ENCODE measurements around the gene PDZRN4.
"Not testable (repeated sequence)": the region's sequence is repeated elsewhere in the genome, so short reads cannot be mapped to it uniquely, and the experiment has no call there.

PDZRN4 gene

DNA sequence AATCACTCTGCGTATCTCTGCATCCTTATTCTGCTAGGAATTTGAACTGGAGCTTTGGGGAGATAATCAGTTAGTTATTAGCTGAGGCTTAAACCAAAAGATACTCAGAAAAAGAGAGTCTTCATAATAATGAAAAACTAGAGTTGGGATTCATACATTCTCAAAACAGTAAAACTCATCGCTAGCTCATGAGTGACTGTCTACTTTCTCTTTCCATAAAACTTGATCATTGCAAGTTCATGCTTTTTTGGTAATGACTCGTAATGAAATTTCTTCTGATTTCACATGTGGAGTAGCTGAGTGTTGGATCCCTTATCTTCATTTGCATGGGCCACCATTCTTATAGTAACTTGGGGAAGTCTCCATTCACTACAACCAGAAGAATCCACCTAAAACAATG lies 397.7 kb downstream of the PDZRN4 start:
- no peak for DNase-seq

DNA sequence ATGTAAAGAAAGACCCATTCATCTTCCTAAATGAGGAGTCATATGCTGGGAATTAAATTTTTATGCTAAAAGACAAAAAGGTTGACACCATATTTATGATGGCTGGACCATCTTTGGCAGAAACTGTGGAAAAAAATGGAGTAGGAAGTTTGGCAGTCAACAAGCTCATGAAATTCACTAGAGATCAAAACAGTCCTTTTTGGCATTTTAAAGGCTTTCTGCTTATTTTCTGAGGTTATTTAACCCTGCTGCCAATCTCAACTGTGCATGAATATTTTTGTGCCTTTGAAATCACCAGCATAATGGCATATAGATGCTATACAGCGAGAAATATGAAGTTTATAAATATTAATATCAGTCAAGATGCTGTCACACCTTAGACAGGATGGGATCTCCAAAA lies 399.5 kb downstream of the PDZRN4 start:
- no peak for DNase-seq

DNA sequence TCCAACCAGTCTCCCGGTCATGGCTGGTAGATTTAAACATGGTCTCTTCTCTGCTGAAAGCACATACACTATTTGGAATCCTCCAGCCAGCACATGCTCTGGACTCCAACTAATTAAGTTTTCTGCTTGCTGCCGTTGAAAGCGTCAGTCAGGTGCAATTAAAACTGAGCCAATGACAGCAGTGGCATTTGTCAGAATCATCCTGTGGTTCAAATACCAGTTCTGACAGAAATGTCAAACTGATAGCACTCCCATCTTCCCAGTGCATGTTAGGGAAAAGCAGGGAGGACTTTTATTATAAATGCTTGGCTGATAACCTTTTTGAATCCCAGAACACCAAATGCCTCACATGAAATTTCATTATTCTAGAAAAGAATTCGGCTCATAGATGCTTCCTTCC lies 401.8 kb downstream of the PDZRN4 start:
- DNase-seq = no peak

DNA sequence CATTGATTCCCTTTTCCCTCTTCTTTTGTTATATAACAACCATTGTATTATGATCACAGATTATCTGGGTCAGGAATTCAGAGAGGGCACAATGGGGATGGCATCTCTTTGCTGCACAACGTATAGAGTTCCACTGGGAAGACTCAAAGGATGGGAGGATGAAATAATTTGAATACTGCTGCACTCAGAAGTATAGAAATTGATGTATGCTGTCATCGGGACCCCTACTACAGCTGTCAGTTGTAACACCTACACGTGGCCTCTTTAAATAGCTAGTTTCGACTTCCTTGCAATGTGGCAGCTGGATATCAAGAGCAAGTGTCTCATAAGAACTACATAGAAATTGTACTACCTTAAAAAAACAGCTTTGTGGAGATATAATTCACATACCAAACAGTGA lies 408.1 kb downstream of the PDZRN4 start:
- DNase-seq = no peak

DNA sequence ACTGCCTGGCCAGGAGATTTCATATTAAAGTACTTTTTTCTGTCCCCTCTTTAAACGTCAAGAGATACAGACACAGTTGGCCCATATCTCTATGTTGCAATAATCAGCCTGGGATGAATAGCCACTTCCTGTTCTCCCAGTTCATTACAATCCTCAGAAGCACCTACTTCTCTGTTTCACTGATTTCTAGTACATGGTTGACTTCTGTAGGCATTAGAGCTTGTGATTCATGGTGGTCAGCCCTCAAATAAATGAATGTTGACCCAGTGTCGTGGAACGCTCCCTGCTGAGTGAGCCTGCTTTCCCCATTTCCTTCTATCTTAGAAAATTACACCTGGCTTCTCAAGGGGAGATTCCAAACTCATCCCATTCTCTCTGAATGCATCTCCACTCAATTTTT lies 416.7 kb downstream of the PDZRN4 start:
- no peak for DNase-seq

DNA sequence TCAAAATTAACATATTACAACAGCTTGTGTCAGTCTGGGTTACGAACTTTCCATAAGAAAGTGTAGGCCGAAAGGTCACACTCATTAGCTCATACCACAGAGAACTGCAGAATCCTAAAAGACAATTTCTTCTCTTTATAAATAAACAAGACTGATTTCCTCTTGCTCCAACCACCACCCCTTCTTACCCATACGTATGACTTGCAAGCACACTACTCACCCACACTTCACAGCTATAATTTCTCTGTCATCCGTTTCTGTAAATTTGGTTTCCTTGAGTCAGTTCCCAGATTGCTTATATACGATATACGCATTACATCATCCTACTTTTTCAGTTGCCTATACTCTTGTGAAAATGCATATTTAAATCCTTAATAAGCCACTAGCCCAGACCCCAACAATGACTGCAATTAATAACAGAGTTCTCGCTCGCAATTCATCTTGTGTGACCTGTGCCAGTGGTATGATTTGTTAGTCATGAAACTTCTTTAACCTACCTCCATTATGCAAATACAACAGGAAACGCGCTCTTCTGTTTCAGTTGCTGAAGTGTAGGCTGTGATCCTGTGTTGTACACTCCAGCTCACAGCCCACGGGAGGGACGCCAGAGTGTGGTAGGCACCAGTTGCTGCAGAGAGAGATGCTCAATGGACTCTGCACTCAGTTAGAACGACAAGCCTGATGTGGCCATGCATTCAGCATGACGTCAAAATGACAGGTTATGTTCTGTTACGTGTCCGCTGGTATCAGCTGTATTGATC lies 417.6 kb downstream of the PDZRN4 start:
- DNase-seq = no peak

DNA sequence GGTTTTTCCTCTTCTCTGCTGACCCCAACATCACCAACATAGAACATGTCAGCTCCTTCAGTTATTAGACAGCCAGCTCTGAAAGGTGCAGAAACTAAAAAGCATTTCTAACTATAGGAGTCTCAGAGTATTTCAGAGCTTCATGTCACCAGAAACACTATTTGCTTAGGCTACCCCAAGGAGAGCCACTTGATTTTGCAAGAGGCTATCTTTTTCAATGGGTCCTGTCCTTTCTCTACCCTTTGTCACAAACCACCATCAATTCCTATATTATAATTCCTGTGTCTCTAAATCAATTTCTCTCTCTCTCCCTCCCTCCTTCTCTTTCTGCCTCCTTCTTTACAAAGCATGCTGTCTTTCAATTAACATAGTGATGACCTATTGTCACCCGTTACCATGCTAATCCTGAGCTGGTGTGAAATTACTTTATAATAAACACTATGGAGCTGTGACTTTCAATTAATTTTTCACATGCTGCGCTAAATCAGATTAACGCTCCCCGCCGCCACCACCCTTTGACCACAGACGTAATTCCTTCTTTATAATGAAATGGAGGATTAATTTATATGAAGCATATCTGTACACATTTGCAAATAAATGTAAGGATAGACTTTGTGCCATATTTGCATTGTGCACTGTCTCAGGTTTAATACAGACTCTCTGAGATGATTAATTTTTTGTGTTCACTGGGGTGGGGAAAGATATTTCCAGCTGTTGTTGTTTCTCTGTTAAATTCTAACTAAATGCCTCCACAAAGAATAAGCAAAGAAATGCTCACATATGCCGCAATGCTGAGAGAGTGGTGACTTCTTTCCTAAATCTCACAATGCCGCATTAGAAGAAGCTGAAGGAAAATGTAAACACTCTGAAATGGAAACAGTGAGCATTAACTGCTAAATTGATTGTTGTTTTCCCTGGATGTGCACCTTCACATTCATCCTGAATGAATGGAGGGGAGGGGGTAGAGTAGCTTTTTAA lies 418.6 kb downstream of the PDZRN4 start:
- no peak for DNase-seq

DNA sequence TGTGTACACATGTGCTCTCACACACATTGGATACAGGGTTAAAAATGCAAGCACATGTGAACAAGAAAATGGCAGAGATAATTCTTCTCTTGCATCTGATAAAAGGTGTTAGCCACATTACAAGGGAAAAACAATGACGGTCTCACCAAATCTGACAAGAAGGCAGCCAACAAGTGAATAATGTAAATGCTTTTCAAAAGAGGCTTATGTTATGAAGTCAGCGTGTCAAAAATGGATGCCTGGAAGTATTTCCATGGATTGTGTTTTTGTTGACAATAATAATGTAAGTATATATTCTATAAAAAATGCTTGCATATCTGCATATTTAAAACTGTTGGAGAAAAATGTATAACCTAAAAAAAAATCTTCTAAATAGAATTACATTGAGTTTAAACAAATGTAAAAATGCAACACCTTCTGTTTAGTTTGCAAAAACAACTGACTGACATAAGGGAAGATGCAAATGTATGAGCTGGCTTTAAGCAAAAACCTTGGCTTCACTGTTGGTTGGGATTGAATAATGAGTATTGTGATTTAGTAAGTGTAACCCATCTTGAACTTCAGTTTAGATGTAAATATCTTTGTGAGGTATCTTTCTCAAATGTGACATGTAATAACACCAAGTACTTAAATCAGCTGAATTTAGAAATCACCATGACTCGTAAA lies 424.9 kb downstream of the PDZRN4 start:
- DNase-seq = no peak

DNA sequence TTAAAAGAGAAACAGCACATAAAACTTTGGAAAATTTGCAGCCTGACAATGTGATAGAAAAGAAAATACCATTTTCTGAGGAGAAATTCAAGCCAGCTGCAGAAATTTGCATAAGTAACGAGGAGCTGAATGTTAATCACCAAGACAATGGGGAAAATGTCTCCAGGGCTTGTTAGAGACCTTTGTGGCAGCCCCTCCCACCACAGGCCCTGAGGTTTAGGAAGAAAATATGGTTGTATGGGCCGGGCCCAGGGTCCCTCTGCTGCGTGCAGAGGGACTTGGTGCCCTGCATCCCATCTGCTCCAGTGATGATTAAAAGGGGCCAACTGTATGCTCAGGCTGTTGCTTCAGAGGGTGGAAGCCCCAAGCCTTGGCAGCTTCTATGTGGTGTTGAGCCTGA lies 427.1 kb downstream of the PDZRN4 start:
- DNase-seq = not testable (repeated sequence)

DNA sequence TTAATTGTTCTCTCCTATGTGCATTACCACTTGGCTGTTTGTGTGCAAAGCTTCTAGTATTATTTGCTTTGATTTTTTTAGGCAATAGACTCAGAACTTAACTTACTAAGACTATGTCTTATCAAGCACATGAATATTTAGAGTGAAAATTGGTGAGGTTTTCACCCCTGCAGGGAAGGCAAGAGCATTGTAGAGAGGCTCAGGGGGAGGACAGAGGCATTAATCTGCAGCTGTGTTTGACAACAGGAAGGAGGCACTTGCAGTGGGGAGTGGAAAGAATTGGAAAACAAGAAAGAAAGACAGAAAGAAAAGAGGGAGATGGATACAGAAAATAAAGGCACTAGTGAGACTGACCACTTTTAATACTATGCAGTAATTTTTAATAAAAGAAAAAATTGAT lies 431.6 kb downstream of the PDZRN4 start:
- DNase-seq = no peak

DNA sequence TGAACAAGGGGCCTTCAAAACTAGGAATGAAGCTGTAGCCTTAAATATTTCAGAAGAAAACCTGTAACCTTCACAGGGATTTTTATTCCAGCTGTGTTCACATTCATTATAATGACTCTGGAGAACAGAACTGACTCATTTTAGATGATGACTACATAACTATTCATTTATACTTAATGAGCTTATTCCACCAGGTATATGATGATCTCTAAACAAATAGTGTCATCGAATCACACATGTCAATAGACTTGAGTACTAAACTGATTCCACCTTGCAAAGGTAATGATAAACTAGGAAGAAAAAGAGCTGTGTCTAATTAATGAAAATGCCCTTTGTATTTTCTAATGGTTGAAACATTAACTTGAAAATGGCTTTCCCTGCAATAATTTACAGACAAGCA lies 433.2 kb downstream of the PDZRN4 start:
- no peak for DNase-seq
